GM18520 (cell line): ENCODE results near the gene RAP1A.
"Not testable (repeated sequence)": the region's sequence is repeated elsewhere in the genome, so short reads cannot be mapped to it uniquely, and the experiment has no call there.

Source experiments
- ATAC-seq: cut with Tn5 transposase; IDR thresholded peaks from one replicate; pipeline ENCODE4 v1.9.1; 2021; ENCODE audit not compliant: unreplicated experiment

RAP1A gene

DNA sequence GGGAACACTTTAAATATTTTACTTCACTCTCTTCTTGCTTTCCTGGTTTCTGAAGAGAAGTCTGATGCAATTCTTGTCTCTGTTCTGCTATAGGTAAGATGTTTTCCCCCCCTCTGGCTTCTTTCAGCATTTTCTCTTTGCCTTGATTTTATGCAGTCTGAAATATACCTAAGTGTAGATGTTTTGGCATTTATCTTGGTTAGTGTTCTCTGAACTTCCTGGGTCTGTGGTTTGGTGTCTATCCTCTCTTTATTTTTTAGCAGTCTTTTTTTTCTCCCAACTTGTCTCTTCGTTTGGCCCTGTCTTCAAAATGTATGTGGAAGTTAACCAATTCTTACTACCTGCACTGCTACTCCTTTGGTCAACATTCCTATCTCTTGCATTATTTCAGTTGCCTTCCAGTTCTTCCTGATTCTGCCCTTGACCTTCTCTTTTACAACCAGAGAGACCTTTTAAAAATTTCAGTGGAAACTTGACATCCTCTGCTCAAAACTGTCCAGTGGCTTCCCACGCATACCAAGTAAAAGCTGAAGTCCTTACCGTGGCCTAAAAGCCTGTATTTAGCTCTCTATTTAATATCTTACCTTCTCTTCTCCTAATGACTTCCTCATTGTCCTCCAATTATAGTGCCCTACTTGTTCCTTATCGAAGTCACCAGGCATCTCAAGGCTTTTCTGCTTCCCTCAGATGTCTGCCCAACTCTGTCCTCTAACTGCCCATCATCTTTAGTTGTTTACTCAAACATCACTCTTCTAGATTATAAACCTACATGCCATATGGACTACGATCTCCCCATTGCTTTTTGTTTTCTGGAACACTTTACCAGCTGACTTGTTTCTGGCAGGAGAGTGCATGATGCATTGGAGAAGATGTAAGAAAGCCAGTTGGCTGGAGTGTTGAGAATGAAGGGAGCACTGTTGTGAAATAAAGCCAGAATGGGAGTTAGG, 40.9 kb downstream of the RAP1A start:
- no peak for ATAC-seq

DNA sequence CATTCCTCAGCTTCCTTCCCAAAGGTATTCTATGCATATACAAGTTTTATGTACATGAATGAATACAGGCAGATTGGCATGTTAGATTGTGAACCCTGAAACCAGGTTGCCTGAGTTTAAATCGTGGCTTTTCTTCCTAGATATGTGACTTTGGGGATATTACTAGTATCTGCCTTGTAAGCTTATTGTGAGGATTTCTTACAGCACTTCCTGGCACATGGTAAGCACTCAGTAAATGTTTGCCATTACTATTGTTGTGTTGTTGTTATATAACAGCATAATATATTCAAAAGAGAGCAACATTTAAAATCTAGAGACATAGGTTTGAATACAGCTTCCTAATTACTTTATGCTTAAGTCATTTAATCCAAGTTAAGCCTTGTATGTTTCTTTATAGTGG, 45.1 kb downstream of the RAP1A start:
- no peak for ATAC-seq

DNA sequence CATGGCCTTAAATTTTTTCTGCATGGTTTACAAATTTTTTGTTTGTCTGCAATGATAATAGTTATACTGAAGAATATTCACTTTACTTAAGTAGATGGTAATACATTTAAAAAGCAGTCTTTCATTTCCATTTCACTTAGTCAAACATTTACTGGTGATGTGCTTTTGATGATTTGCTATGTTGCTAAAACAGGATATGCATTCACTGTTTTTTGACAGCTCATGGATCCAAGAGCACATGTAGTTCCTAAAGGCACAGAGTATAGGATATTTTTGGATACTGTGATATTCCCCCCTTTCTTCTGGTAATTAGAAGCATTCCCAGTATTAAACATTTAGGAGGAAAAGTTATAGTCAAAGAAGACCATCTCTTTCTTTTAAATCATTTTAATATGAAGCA, 45.9 kb downstream of the RAP1A start:
- no peak for ATAC-seq

DNA sequence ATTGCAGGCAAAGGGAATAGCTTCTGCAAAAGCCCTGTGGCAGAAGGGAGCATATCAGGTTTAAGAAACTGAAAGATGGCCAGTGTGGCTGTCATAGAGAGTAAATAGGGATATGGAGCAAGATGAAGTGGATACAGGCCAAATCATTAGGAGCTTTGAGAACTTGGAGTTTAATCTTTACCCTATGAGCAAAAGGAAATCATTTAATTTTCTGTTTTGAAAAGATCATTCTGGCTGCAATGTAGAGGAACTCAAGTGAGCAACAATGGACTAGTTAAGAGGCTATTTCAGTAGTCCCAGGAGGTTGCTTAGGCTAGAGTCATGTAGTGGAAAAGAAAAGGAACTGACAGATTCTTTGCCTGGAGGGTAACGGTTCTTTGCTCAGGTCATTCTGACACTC, 47.2 kb downstream of the RAP1A start:
- no peak for ATAC-seq

DNA sequence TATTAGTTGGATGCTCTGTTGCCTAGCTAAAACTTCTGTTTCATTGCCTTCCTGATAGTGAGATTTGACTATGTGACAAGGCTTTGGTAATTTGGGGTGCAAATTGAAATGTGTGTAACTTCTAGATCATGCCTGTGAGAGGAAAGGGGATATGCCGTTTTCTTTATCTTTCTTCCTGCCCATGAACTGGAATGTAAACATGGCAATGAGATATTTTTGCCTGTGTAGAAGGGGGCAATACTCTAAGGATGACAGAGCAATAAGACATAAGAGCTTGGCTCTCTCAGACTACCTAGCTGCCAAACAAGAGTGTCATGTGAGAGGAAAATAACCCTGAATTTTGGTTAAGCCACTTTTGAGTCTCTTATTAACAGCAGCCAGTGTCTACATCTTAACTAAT, 49.7 kb downstream of the RAP1A start:
- ATAC-seq, result no peak

DNA sequence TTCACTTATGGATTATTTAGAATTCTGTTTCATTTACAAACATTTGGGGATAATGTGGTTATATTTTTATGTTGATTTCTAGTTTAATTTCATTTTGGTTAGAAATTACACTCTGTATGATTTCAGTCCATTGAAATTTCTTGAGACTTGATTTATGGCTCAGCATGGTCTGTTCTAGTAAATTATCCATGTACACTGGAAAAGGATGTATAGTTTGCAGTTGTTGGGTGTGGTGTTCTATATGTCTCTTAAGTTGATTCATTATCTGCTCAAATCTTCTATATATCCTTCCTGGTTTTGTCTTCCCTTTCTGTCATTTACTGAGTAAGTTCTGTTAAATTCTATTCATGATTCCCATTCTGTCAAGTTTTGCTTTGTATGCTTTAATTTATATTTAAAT, 52.3 kb downstream of the RAP1A start:
- ATAC-seq, result no peak

DNA sequence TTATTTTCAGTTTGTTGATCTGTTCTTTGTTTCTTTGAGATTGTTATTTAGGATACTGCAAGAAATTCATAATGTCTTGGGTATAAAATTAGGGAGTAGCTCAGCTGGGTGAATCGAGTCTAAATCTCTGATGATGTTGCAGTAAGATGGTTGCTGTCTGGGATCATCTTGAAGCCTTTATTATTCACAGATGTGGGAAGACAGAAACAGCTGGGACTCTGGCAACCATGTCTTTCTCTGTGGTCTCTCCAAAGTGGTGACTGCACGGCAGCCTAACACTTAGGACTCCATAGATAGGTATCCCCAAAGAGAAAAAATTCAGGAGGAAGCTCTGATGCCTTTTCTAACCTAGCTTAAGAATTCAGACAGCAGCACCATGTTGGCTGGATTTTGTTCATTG, 52.7 kb downstream of the RAP1A start:
- ATAC-seq, result no peak

DNA sequence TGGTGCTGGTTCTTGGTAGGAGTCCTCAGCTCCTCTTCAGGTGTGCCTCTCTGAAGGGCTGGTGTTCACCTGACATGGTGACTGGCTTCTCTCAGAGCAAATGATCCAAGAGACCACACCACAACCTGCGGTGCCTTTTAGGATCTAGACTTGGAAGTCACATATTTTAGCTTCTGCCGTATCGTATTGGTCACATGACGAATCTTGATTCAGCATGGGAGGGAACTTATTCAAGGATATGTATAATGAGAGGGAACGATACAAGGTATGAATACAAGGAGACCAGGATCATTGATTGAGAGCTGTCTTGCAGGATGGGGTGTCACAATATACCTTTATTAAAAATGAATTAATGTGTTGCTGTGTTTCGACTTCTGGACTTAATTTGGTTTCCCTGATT, 58.0 kb downstream of the RAP1A start:
- no peak for ATAC-seq

DNA sequence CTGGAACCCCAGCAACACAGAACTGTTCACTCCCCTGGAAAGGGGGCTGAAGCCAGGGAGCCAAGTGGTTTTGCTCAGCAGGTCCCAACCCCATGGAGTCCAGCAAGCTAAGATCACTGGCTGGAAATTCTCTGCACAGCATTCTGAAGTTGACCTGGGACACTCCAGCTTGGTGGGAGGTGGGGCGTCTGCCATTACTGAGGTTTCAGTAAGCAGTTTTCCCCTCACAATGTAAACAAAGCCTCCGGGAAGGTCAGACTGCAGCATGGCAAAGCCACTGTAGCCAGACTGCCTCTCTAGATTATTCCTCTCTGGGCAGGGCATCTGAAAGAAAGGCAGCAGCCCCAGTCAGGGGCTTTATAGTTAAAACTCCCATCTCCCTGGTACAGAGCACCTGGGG, 60.0 kb downstream of the RAP1A start:
- ATAC-seq, result no peak

DNA sequence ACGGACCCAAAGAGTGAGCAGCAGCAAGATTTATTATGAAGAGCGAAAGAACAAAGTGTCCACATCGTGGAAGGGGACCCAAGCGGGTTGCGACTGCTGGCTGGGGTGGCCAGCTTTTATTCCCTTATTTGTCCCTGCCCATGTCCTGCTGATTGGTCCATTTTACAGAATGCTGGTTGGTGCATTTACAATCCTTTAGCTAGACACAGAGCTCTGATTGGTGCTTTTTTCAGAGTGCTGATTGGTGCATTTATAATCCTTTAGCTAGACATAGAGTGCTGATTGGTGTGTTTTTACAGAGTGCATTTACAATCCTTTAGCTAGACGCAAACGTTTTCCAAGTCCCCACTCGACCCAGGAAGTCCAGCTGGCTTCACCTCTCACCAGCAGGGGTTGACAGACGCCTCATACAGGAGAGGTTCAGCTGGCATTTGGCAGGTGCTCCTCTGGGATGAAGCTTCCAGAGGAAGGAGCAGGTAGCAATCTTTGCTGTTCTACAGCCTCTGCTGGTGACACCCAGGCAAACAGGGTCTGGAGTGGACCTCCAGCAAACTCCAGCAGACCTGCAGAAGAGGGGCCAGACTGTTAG, 60.7 kb downstream of the RAP1A start:
- ATAC-seq, result not testable (repeated sequence)

DNA sequence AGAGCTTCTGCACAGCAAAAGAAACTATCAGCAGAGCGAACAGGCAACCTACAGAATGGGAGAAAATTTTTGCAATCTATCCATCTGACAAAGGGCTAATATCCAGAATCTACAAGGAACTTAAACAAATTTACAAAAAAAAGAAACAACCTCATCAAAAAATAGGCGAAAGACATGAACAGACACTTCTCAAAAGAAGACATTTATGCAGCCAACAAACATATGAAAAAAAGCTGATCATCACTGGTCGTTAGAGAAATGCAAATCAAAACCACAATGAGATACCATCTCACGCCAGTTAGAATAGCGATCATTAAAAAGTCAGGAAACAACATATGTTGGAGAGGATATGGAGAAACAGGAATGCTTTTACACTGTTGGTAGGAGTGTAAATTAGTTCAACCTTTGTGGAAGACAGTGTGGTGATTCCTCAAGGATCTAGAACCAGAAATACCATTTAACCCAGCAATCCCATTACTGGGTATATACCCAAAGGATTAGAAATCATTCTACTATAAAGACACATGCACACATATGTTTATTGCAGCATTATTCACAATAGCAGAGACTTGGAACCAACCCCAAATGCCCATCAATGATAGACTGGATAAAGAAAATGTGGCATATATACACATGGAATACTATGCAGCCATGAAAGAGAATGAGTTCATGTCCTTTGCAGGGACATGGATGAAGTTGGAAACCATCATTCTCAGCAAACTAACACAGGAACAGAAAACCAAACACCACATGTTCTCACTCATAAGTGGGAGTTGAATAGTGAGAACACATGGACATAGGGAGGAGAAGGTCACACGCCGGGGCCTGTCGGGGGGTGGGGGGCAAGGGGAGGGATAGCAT, 65.9 kb downstream of the RAP1A start:
- not testable (repeated sequence) for ATAC-seq

DNA sequence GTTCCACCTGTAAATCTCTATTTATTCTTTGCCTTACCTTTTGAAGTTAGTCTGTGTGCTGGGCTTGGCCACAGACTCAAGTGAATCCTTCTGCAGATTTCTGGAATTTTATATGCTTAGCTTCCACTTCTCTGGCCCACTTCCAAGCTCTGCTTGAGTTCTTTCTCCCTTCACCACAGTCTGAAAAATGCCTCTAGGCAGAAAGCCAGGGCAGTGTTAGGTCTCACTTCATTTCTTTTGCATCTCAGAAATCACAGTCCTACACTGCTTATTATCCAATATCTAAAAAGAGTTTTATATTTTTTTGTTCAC, 70.7 kb downstream of the RAP1A start:
- ATAC-seq, result no peak

DNA sequence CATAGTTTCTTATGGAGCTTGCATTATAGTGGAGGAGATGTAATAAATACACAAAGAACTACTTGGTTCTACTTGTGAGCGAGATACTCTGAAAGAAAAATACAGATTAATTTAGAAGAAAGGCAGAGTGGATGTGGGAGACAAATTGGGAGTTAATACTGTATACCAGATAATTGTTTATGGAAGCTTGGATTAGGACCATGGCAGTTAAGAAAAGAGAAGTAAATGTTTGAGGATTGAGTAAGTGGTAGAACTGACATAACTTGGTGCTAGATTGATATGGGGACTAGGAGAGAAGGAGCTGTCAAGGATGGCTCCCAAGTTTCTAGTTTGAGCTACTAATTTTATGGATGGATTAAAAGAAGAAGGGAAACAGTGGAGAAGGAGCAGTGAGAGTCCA, 72.3 kb downstream of the RAP1A start:
- no peak for ATAC-seq

DNA sequence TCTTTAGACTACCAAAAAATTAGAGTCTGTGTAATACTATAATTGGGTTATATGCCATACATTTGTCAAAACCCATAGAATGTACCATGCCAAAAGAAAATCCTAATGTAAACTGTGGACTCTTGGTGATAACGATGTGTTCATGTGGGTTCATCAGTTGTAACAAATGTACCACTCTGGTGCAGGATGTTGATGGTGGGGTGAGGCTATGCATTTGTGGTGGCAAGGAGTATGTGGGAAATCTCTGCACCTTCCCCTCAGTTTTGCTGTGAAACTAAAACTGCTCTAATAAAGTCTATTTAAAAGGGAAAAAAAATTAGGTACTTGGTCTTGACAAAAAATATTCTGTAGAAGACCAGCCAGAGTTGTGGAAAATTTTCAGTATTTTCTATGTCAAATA, 76.2 kb downstream of the RAP1A start:
- ATAC-seq, result no peak

DNA sequence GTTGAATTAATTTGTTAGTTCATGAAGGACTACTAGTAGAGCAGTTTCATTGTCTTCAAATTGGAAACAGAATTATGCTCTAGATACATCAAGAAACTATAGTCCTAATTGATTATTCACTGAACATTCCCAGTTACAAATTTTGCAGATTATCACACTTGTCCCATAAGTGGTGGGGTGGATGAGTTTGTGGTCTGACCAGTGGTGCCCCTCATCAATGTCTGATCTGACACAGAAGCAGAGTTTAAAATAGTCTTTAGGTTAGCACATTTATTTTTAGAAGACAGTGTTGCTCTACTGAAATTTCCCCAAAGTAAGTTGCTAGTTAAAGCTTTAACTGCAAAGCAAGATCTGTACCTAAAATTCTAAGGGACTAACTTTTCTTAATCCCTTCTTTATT, 76.7 kb downstream of the RAP1A start:
- peak; percentile 43 for ATAC-seq

DNA sequence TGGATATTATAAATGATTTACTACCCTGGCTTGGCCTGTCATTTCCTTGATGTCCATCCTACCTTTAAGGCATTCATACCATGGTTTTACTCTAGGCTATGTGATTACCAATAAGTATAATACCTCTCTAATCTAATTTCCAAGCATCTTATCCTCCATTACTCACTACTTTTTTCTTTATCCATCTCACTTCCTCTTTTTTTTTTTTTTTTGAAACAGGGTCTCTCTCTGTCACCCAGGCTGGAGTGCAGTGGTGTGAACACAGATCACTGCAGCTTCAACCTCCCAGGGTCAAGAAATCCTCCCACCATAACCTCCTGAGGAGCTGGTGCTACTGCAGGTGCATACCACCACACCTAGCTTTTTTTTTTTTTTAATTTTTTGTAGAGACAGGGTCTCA, 79.7 kb downstream of the RAP1A start:
- no peak for ATAC-seq

DNA sequence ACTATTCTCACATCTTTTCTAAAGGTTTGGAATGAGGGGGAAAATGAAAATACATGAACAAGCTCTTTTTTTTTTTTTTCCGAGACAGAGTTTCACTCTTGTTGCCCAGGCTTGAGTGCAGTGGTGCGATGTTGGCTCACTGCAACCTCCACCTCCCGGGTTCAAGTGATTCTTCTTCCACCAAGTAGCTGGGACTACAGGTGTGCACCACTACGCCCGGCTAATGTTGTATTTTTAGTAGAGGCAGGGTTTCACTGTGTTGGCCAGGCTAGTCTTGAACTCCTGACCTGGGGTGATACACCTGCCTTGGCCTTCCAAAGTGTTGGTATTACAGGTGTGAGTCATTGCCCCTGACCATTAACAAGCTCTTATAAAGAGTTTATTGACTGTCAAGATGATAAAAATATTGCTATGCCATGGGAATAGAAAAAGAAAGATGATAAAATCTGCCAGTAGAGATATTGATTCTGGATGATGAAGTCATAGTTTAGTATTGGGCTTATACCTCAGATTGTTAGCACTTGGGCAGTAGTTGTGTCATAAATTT, 83.0 kb downstream of the RAP1A start:
- ATAC-seq, result no peak

DNA sequence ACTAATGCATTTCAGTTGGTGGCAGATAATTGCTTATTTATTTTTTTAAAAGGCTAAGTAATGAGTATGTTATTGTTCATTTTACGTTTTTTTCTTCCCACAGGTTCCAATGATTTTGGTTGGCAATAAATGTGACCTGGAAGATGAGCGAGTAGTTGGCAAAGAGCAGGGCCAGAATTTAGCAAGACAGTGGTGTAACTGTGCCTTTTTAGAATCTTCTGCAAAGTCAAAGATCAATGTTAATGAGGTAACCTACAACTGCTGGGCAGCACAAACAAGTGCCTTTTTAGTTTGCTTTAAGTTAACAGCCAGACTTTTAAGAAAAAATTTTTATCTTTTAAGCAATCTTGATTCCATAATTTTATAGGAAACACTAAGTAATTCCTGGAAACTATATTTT, 84.7 kb downstream of the RAP1A start:
- ATAC-seq, result no peak

DNA sequence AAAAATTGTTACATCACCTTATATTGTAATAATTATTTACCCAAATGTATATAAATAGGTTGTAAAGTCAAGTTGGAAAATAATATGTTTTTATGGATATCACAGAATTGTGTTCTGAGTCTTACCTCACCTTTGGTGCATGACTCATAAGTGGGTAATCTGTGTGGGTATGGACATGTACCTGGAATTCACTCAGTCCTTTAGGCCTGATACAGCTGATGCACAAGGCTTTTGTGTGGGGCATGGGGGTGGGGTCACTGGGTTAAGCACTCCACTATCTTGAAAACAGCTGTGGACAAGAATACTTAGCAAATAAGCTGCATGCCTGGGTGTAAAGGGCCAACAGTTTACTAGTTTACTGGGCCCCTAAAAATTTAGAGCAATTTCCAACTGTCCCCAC, 85.2 kb downstream of the RAP1A start:
- no peak for ATAC-seq

DNA sequence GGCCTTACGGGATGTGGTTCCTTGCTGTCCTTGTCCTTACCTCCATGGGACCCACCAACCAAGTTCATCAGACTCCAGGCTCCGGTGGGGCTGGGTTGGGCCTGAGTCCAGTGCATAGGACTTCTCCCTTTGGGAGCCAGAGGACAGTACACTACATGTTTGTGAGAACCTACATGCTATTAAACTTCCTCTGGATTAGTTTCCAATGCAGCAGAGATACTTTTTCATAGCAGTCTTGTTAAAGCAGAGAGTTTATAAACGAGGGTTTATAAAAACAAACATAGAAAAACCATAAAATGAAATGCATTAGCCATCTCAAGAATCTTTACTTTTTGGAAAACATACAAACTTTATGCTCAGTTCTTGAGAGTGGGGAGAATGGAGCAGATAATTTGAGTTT, 86.3 kb downstream of the RAP1A start:
- no peak for ATAC-seq

DNA sequence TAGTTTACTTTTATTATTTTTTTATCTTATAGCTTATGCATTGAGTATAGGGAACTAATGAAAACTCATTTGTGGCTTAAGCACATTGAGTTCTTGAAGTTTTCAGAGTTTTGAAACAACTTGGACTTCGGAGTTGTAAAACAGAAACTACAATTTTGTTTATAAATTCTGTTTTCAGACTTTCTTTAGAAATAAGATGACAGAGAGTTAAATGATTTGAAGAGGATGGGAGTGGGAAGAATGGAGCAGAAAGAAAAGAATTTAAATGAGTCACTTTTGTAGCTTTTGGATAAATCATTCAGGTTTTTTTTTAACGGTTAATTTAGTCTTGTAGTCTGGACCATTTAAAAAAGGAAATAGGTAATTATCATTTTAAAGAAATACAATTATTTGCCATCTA, 87.3 kb downstream of the RAP1A start:
- ATAC-seq, result no peak

DNA sequence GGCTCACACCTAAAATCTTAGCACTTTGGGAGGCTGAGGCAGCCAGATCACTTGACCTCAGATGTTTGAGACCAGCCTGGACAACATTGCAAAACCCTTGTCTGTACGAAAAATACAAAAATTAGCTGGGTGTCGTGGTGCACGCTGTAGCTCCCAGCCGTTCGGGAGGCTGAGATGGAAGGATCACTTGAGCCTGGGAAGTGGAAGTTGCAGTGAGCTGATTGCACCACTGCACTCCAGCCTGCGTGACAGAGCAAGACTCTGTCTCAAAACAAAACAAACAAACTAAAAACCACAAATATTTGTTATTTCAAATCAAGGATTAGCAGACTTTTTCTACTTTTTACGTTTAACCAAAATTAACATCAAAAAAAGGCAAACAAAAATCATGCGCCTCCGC, 88.3 kb downstream of the RAP1A start:
- ATAC-seq, result no peak
